Progenitor cell of endocrine pancreas (in vitro differentiated cells): ENCODE data around the gene COL23A1. TPM values are rescaled to one million over a fixed set of nuclear protein-coding genes. Genes with fewer than 3 reads are reported as not detected.

Experiments
- DNase-seq: peaks from one replicate; pipeline ENCODE4 v3.0.0; 2021; ENCODE audit warnings: low spot score; ENCODE audit not compliant: unreplicated experiment
- H3K27ac Mint-ChIP-seq: 2 replicates; pipeline ENCODE4 v1.8.0; 2021; ENCODE audit warnings: mild to moderate bottlenecking, moderate library complexity, mixed read lengths
- H3K27me3 Mint-ChIP-seq: 2 replicates; pipeline ENCODE4 v1.8.0; 2021; ENCODE audit warnings: mixed read lengths
- H3K36me3 Mint-ChIP-seq: 2 replicates; pipeline ENCODE4 v1.8.0; 2022; ENCODE audit warnings: mixed read lengths; ENCODE audit not compliant: insufficient read depth
- H3K4me1 Mint-ChIP-seq: 2 replicates; pipeline ENCODE4 v1.8.0; 2021; ENCODE audit warnings: low read depth, mixed read lengths
- H3K4me3 Mint-ChIP-seq: 2 replicates; pipeline ENCODE4 v1.8.0; 2021; ENCODE audit warnings: low read depth, mild to moderate bottlenecking, moderate library complexity, mixed read lengths
- H3K9me3 Mint-ChIP-seq: 2 replicates; pipeline ENCODE4 v1.8.0; 2021; ENCODE audit warnings: low read depth, mixed read lengths
- CTCF ChIP-seq: fragments of 200-600 bp; sonication (generic); IDR thresholded peaks from one replicate; pipeline ENCODE4 v1.5.0; 2021; ENCODE audit warnings: antibody characterized with exemption, mild to moderate bottlenecking; ENCODE audit not compliant: unreplicated experiment
- total RNA-seq: library from RNA; stranded (reverse); gene quantifications from 2 replicates; pipeline ENCODE4 v1.2.1, GENCODE V29; 2021

Gene COL23A1
- total RNA-seq, 1 donor from 2014 or later = 0.36 TPM

- Mint-ChIP-seq H3K27ac (peak overlapping the region; percentile 72), H3K36me3 (peaks cover 26% of the 10 kb centered on the region), H3K4me3 (no peak overlapping the region), H3K9me3 (no peaks in the 10 kb centered on the region), H3K4me1 (no peaks in the 10 kb centered on the region), H3K27me3 (no peaks in the 10 kb centered on the region)
- DNase-seq = no peak
- TF ChIP-seq CTCF = no peak
These were observed 368.9 kb downstream of the COL23A1 start for GRCh38 chr5:178221282-178221681.

- DNase-seq = no peak
- no peak overlapping the region for H3K4me3 Mint-ChIP-seq
- no peaks in the 10 kb centered on the region for H3K27me3 Mint-ChIP-seq
- no peak for TF ChIP-seq CTCF
- H3K4me1 Mint-ChIP-seq = no peaks in the 10 kb centered on the region
- peaks cover 25% of the 10 kb centered on the region for H3K36me3 Mint-ChIP-seq
- no peak overlapping the region for H3K27ac Mint-ChIP-seq
- no peaks in the 10 kb centered on the region for H3K9me3 Mint-ChIP-seq
These were observed 371.4 kb downstream of the COL23A1 start for GRCh38 chr5:178218827-178219226.

GRCh38 chr5:178218237-178218776, 371.9 kb downstream of the COL23A1 start:
- no peaks in the 10 kb centered on the region for H3K27me3 Mint-ChIP-seq
- no peak overlapping the region for H3K4me3 Mint-ChIP-seq
- H3K4me1 Mint-ChIP-seq = no peaks in the 10 kb centered on the region
- no peak for TF ChIP-seq CTCF
- H3K27ac Mint-ChIP-seq = peak overlapping the region; percentile 59
- DNase-seq = no peak
- H3K9me3 Mint-ChIP-seq = no peaks in the 10 kb centered on the region
- H3K36me3 Mint-ChIP-seq = peaks cover 25% of the 10 kb centered on the region

GRCh38 chr5:178216779-178217178, 373.4 kb downstream of the COL23A1 start:
- Mint-ChIP-seq H3K36me3 (peaks cover 23% of the 10 kb centered on the region), H3K27ac (no peak overlapping the region), H3K4me3 (no peak overlapping the region), H3K4me1 (no peaks in the 10 kb centered on the region), H3K9me3 (no peaks in the 10 kb centered on the region), H3K27me3 (no peaks in the 10 kb centered on the region)
- DNase-seq = no peak
- no peak for TF ChIP-seq CTCF

GRCh38 chr5:178216088-178216534, 374.1 kb downstream of the COL23A1 start:
- Mint-ChIP-seq H3K9me3 (no peaks in the 10 kb centered on the region), H3K27me3 (no peaks in the 10 kb centered on the region), H3K4me3 (no peak overlapping the region), H3K4me1 (no peaks in the 10 kb centered on the region), H3K36me3 (peaks cover 20% of the 10 kb centered on the region), H3K27ac (no peak overlapping the region)
- no peak for TF ChIP-seq CTCF
- DNase-seq = no peak
